ENCODE results near the gene TPCN2. TPM values are rescaled to one million over a fixed set of nuclear protein-coding genes. Genes with fewer than 3 reads are reported as not detected.

Gene TPCN2
- total and polyA plus RNA-seq, 2 donors = 14.0 to 14.4 TPM

GRCh38 chr11:69037544-69037943, 11.2 kb upstream of the TPCN2 start:
- Histone ChIP-seq H3K4me3 (ENCODE audit: low read depth, low read length) (no peak overlapping the region), H3K36me3 (ENCODE audit: insufficient read depth) (no peaks in the 10 kb centered on the region), H3K4me1 (ENCODE audit: insufficient read depth) (no peaks in the 10 kb centered on the region), H3K27ac (ENCODE audit: low read depth) (no peak overlapping the region)
- 79% methylated on average over 8 of the region's 8 CpGs for WGBS
- no peak for DNase-seq (ENCODE audit: extremely low spot score)

DNA sequence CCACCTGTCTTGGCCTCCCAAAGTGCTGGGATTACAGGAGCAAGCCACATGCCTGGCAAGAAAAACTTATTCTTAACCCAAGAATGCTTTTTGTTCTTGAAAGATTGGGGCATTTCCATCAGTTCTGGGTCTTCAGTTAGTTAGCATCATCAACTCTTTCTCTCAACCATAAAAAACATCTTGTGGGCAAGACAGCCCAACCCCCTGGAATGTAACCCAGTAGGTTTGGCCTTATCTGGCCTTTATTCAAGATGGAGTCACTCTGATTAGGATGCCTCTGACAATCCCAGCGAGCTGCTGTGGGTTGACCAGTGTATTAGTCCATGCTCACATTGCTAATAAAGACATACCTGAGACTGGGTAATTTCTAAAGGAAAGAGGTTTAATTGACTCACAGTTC, 9.2 kb upstream of the TPCN2 start:
- H3K36me3 ChIP-seq (ENCODE audit: insufficient read depth) = no peaks in the 10 kb centered on the region
- DNase-seq (ENCODE audit: extremely low spot score) = no peak
- H3K4me1 ChIP-seq (ENCODE audit: insufficient read depth) = no peaks in the 10 kb centered on the region
- no peak overlapping the region for H3K27ac ChIP-seq (ENCODE audit: low read depth)
- no peak overlapping the region for H3K4me3 ChIP-seq (ENCODE audit: low read depth, low read length)
- 92% methylated on average over 1 of the region's 1 CpG for WGBS

DNA sequence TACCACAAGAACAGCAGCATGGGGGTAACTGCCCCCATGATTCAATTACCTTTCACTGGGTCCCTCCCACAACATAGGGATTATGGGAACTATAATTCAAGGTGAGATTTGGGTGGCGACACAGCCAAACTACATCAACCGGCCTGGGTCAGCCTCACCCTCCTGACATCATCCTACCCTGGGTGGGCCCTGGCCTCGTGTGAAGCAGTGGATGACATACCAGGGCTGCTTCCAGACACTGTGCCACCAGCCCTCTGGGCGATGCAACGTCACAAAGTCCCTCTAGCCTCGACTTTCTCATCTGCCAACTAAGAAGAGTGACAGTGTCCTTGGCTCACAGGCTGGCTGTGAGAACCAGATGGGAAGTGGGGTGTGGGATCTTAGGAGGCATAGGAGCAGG, 8.7 kb upstream of the TPCN2 start:
- 87% methylated on average over 6 of the region's 6 CpGs for WGBS
- no peak overlapping the region for H3K4me3 ChIP-seq (ENCODE audit: low read depth, low read length)
- H3K36me3 ChIP-seq (ENCODE audit: insufficient read depth) = no peaks in the 10 kb centered on the region
- no peak for DNase-seq (ENCODE audit: extremely low spot score)
- H3K27ac ChIP-seq (ENCODE audit: low read depth) = no peak overlapping the region
- no peaks in the 10 kb centered on the region for H3K4me1 ChIP-seq (ENCODE audit: insufficient read depth)

GRCh38 chr11:69040581-69041260, 8.0 kb upstream of the TPCN2 start:
- 88% methylated on average over 4 of the region's 4 CpGs for WGBS
- no peaks in the 10 kb centered on the region for H3K4me1 ChIP-seq (ENCODE audit: insufficient read depth)
- no peaks in the 10 kb centered on the region for H3K36me3 ChIP-seq (ENCODE audit: insufficient read depth)
- DNase-seq (ENCODE audit: extremely low spot score) = no peak
- H3K4me3 ChIP-seq (ENCODE audit: low read depth, low read length) = no peak overlapping the region
- no peak overlapping the region for H3K27ac ChIP-seq (ENCODE audit: low read depth)

- H3K4me3 ChIP-seq (ENCODE audit: low read depth, low read length) = no peak overlapping the region
- H3K4me1 ChIP-seq (ENCODE audit: insufficient read depth) = no peaks in the 10 kb centered on the region
- 42% methylated on average over 2 of the region's 2 CpGs for WGBS
- no peaks in the 10 kb centered on the region for H3K36me3 ChIP-seq (ENCODE audit: insufficient read depth)
- no peak for DNase-seq (ENCODE audit: extremely low spot score)
- H3K27ac ChIP-seq (ENCODE audit: low read depth) = no peak overlapping the region
Observed at GRCh38 chr11:69041516-69041915, 7.2 kb upstream of the TPCN2 start.

GRCh38 chr11:69044111-69045013, 4.4 kb upstream of the TPCN2 start:
- Histone ChIP-seq H3K4me3 (ENCODE audit: low read depth, low read length) (no peak overlapping the region), H3K4me1 (ENCODE audit: insufficient read depth) (no peaks in the 10 kb centered on the region), H3K36me3 (ENCODE audit: insufficient read depth) (no peaks in the 10 kb centered on the region), H3K27ac (ENCODE audit: low read depth) (no peak overlapping the region)
- DNase-seq (ENCODE audit: extremely low spot score) = peak; percentile 23
- WGBS = 15% methylated on average over 15 of the region's 15 CpGs

GRCh38 chr11:69048031-69048693, 570 bp upstream of the TPCN2 start:
- Histone ChIP-seq H3K4me1 (ENCODE audit: insufficient read depth) (peaks cover 2% of the 10 kb centered on the region), H3K4me3 (ENCODE audit: low read depth, low read length) (no peak overlapping the region), H3K36me3 (ENCODE audit: insufficient read depth) (no peaks in the 10 kb centered on the region), H3K27ac (ENCODE audit: low read depth) (no peak overlapping the region)
- no peak for DNase-seq (ENCODE audit: extremely low spot score)
- 26% methylated on average over 11 of the region's 11 CpGs for WGBS

DNA sequence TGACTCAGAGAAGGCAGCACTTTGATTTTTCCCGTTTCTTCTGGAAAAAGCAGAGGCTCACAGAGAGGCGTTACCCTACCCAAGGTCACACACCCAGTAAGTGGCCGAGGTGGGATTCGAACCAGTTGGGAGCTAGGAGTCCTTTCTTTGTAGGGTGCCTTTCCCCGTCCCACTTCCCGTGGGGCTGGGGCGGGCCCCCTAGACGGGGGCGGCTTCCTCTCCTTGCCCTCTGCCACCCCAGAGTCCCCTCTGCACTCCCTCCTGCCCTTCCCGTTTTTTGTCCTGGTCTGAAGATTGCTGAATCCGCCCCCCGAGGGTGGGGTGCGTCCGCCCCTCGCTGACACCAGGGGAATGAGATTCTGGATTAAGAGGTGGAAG, 747 bp downstream of the TPCN2 start:
- H3K4me3 ChIP-seq (ENCODE audit: low read depth, low read length) = peak overlapping the region; percentile 82
- H3K4me1 ChIP-seq (ENCODE audit: insufficient read depth) = peaks cover 2% of the 10 kb centered on the region
- H3K36me3 ChIP-seq (ENCODE audit: insufficient read depth) = no peaks in the 10 kb centered on the region
- peak overlapping the region; percentile 69 for H3K27ac ChIP-seq (ENCODE audit: low read depth)
- 14% methylated on average over 15 of the region's 15 CpGs for WGBS
- DNase-seq (ENCODE audit: extremely low spot score) = no peak

DNA sequence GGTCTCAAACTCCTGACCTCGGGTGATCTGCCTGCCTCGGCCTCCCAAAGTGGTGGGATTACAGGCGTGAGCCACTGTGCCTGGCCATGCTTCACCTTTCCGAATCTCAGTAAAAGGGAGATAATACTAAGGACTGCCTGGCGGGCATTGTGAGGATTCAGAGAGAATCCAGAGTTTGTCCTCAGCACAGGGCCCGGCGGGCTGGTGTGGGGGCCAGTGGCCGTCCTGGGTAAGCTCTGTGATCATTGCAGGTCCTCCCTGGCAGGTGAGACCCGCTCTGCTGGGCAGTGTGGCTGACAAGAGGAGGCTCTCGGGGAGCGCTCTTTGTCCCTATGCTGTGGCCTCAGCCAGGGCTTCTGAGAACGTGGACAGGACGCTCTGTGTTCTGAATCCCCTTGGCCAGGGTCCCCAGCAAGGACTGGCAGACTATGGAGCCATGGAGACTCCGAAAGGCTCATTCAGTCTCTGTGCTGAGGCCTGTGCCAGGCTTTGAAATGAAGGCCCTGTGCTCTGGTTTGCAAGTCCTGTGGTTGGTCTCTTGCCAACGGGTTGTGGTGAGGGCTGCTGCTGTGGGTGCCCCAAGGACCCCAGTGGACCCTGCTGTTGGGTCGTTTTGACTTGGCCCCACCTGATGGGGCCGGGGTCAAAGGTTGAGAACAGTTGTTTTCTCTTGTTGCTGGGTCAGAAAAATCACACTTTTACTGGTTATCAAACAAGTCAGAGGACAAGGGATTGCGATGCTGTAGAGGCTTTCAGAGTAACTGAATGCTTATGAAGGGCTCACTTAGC, 2.1 kb downstream of the TPCN2 start:
- DNase-seq (ENCODE audit: extremely low spot score) = no peak
- H3K27ac ChIP-seq (ENCODE audit: low read depth) = no peak overlapping the region
- WGBS = 79% methylated on average over 18 of the region's 18 CpGs
- no peaks in the 10 kb centered on the region for H3K36me3 ChIP-seq (ENCODE audit: insufficient read depth)
- H3K4me1 ChIP-seq (ENCODE audit: insufficient read depth) = peaks cover 2% of the 10 kb centered on the region
- H3K4me3 ChIP-seq (ENCODE audit: low read depth, low read length) = no peak overlapping the region

DNA sequence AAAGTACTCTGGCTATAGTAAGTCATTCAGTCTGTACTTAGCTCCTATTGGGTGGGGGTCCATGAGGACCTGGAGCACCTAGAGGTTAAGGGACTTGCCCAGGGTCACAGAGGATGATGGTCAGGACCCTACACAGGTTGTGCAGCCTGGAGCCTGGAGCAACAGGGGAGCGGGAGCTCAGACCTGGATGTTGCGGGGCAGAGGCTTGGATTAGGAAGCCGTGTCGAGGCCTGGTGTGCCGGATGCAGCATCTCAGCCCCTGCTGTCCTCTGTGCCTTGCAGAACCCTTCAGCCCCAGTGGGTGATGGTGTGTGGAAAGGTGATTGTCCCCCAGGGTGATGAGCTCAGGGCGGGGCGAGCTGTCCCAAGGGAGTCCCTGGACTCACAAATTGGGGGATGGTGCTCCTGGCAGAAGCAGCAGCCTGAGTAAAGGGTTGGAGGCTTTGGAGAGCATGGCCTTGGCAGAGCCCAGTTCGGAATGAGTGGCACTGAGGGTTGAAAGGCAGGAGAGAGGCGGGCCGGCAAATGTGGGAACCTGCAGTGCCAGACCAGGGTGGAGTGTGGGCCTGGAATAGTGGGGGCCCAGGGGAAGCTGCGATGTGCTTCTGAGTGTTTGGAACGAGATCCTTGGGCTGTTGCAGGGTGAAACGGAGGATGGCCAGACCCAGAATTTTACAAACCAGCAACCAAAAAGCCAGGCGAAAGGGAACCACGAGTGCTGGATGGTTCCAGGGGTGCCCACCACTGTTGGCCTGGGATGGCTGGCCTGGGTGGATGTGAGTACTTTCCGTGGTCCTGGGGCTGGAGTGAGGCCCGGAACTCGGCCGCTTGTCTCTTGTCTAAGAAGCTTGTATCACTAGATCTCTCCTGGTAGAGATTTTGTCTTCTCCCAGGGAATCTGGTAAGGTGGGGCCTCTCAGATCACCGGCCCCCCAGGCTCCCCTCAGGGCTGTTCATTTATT, 2.9 kb downstream of the TPCN2 start:
- Histone ChIP-seq H3K4me1 (ENCODE audit: insufficient read depth) (peaks cover 2% of the 10 kb centered on the region), H3K36me3 (ENCODE audit: insufficient read depth) (no peaks in the 10 kb centered on the region), H3K27ac (ENCODE audit: low read depth) (no peak overlapping the region), H3K4me3 (ENCODE audit: low read depth, low read length) (no peak overlapping the region)
- 73% methylated on average over 20 of the region's 20 CpGs for WGBS
- DNase-seq (ENCODE audit: extremely low spot score) = no peak

GRCh38 chr11:69052343-69053168, 3.8 kb downstream of the TPCN2 start:
- no peaks in the 10 kb centered on the region for H3K36me3 ChIP-seq (ENCODE audit: insufficient read depth)
- H3K27ac ChIP-seq (ENCODE audit: low read depth) = no peak overlapping the region
- H3K4me1 ChIP-seq (ENCODE audit: insufficient read depth) = peaks cover 2% of the 10 kb centered on the region
- no peak overlapping the region for H3K4me3 ChIP-seq (ENCODE audit: low read depth, low read length)
- no peak for DNase-seq (ENCODE audit: extremely low spot score)
- WGBS = 72% methylated on average over 21 of the region's 21 CpGs

DNA sequence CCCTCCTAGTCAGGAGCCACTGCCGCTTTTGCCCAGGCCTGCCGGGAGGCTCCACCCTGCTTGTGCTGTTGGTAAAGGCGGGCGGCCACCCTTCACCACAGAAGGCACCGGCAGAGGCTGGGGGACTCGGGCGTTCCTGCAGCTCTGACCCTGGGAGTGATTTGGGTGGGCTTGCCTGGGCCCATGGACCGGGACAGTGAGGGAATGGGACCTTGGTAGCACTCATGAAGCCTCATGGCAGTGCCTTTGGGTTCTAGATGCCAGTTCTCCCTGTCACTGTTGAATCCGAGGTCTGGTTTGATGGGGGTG, 4.4 kb downstream of the TPCN2 start:
- no peak overlapping the region for H3K4me3 ChIP-seq (ENCODE audit: low read depth, low read length)
- no peak overlapping the region for H3K27ac ChIP-seq (ENCODE audit: low read depth)
- no peaks in the 10 kb centered on the region for H3K36me3 ChIP-seq (ENCODE audit: insufficient read depth)
- DNase-seq (ENCODE audit: extremely low spot score) = no peak
- H3K4me1 ChIP-seq (ENCODE audit: insufficient read depth) = peaks cover 2% of the 10 kb centered on the region
- WGBS = 86% methylated on average over 9 of the region's 9 CpGs

Data from urinary bladder (tissue), 4 donors.